Panc1 (cell line): ENCODE data around the gene MADD. TPM values are rescaled to one million over a fixed set of nuclear protein-coding genes. Genes with fewer than 3 reads are reported as not detected.

ENCODE experiments used
- ATAC-seq: fragments of 200-7000 bp; cut with Tn5 transposase; 2 replicates; pipeline ENCODE4 v1.9.1; 2020; ENCODE audit warnings: mild to moderate bottlenecking, moderate library complexity
- BruUV-seq: library from RNA; stranded (reverse); fragments of 400-500 nt; replicated peaks from 2 replicates; lab custom pipeline; 2021; lab: Mats Ljungman, UMichigan
- CTCF ChIA-PET: fragments of 300-600 bp; sonication (Branson Sonifier 250); formaldehyde crosslinking; loops from one replicate; lab custom pipeline; 2022; ENCODE audit warnings: antibody characterized with exemption; lab: Charles Lee
- POLR2A ChIA-PET: fragments of 300-600 bp; sonication (Branson Sonifier 250); formaldehyde crosslinking; loops from one replicate; lab custom pipeline; 2022; ENCODE audit warnings: antibody characterized with exemption; lab: Charles Lee
- DNase-seq: peaks from one replicate; pipeline ENCODE4 v3.0.0-alpha.2; 2010; ENCODE audit warnings: low read depth, low spot score
- H3K27ac ChIP-seq: 2 replicates; pipeline ENCODE4 v1.5.1; 2011; ENCODE audit warnings: mild to moderate bottlenecking, low read length, inconsistent platforms
- H3K27me3 ChIP-seq: fragments of 200-500 bp; sonication (Bioruptor generic); 2 replicates; pipeline ENCODE4 v1.6.0; 2014; ENCODE audit warnings: low read length, inconsistent platforms; ENCODE audit not compliant: control insufficient read depth, insufficient read depth
- H3K36me3 ChIP-seq: fragments of 200-500 bp; sonication (Bioruptor generic); 2 replicates; pipeline ENCODE4 v1.5.1; 2014; ENCODE audit warnings: inconsistent platforms, mild to moderate bottlenecking, low read length, moderate library complexity; ENCODE audit not compliant: control insufficient read depth, insufficient read depth
- H3K4me1 ChIP-seq: 2 replicates; pipeline ENCODE4 v1.5.1; 2011; ENCODE audit warnings: inconsistent platforms, mild to moderate bottlenecking, low read length, moderate library complexity; ENCODE audit not compliant: control insufficient read depth, insufficient read depth
- H3K4me3 ChIP-seq, 2 experiments: 2 replicates each; pipeline ENCODE4 v1.5.1; 2011 to 2012; ENCODE audit warnings: low read depth in 2 of 2, low read length in 2 of 2, mild to moderate bottlenecking in 2 of 2, inconsistent platforms in 1 of 2, moderate library complexity in 1 of 2
- H3K9me3 ChIP-seq: fragments of 200-500 bp; sonication (Bioruptor generic); 2 replicates; pipeline ENCODE4 v1.5.1; 2014; ENCODE audit warnings: low read depth, mild to moderate bottlenecking, inconsistent platforms, low read length, moderate library complexity; ENCODE audit not compliant: control insufficient read depth, insufficient read depth
- POLR2AphosphoS5 ChIP-seq: IDR thresholded peaks from 2 replicates; pipeline ENCODE4 v1.6.1; 2012; ENCODE audit warnings: mild to moderate bottlenecking, low read depth, low read length, moderate library complexity
- SIN3A ChIP-seq: IDR thresholded peaks from 2 replicates; pipeline ENCODE4 v1.6.1; 2012; ENCODE audit warnings: low read depth, mild to moderate bottlenecking, low read length, moderate library complexity, borderline replicate concordance; ENCODE audit not compliant: insufficient read depth
- TCF7L2 ChIP-seq: IDR thresholded peaks from 2 replicates; pipeline ENCODE4 v1.6.1; 2011; ENCODE audit warnings: mild to moderate bottlenecking, low read depth, low read length, inconsistent platforms
- in situ Hi-C: cut with HindIII; loops from 2 replicates; pipeline ENCODE4 v1.10.0; 2016; ENCODE audit warnings: low sequenced_read_pairs, low pct_unique_long_range_greater_than_20kb
- intact Hi-C: fragments of 100-400 bp; cut with micrococcal nuclease; formaldehyde crosslinking; loops from one replicate; pipeline ENCODE4 v1.10.0; 2022; ENCODE audit not compliant: unreplicated experiment
- total RNA-seq: library from RNA; stranded (reverse); gene quantifications from one replicate; pipeline ENCODE4 v1.2.1, GENCODE V29; 2021; ENCODE audit not compliant: unreplicated experiment
- TF ChIP-seq, protein P1 (sequence below): fragments of 450-650 bp; IDR thresholded peaks from 2 replicates; pipeline ENCODE4 v1.5.1; 2017; ENCODE audit warnings: mild to moderate bottlenecking
- TF ChIP-seq, protein P2 (sequence below), 2 experiments: IDR thresholded peaks; 2 replicates each; pipeline ENCODE4 v1.6.1; 2011 to 2012; ENCODE audit warnings: low read depth in 2 of 2, control low read depth in 1 of 2, low read length in 1 of 2, mild to moderate bottlenecking in 1 of 2, moderate library complexity in 1 of 2; ENCODE audit not compliant: insufficient read depth in 1 of 2

The MADD gene
- total RNA-seq, 1 experiment from 2014 or later = 51.1 TPM

DNA sequence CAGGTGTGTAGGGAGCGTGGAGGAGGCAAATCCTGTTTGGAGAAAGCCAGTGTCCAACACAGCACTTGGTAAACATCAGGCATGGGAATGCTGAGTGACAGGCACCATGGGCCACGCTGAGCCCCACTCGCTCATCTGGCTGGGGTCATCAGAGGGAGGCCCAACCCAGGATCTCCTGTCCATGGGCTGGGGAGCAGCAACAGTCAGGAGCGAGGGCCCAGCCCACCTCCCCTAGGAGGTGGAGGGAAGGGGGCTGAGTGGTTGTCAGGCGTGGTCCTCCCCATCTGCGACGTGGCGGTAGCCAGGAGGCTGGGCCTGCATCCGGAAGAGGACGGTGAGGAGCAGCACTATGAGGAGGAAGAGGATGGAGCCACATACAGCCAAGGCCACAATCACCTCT lies 30.1 kb upstream of the MADD start:
- Histone ChIP-seq H3K27me3 (no peaks in the 10 kb centered on the region), H3K4me3 (no peak overlapping the region), H3K36me3 (no peaks in the 10 kb centered on the region), H3K9me3 (no peaks in the 10 kb centered on the region), H3K27ac (no peak overlapping the region), H3K4me1 (peaks cover 12% of the 10 kb centered on the region)
- DNase-seq = no peak
- intact Hi-C loops = no loop called here
- BruUV-seq = no TSS peak
- TF ChIP-seq TCF7L2 (no peak), SIN3A (no peak), POLR2AphosphoS5 (no peak)
- TF ChIP-seq, protein P1, sequence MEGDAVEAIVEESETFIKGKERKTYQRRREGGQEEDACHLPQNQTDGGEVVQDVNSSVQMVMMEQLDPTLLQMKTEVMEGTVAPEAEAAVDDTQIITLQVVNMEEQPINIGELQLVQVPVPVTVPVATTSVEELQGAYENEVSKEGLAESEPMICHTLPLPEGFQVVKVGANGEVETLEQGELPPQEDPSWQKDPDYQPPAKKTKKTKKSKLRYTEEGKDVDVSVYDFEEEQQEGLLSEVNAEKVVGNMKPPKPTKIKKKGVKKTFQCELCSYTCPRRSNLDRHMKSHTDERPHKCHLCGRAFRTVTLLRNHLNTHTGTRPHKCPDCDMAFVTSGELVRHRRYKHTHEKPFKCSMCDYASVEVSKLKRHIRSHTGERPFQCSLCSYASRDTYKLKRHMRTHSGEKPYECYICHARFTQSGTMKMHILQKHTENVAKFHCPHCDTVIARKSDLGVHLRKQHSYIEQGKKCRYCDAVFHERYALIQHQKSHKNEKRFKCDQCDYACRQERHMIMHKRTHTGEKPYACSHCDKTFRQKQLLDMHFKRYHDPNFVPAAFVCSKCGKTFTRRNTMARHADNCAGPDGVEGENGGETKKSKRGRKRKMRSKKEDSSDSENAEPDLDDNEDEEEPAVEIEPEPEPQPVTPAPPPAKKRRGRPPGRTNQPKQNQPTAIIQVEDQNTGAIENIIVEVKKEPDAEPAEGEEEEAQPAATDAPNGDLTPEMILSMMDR = no peak
- TF ChIP-seq, protein P2, sequence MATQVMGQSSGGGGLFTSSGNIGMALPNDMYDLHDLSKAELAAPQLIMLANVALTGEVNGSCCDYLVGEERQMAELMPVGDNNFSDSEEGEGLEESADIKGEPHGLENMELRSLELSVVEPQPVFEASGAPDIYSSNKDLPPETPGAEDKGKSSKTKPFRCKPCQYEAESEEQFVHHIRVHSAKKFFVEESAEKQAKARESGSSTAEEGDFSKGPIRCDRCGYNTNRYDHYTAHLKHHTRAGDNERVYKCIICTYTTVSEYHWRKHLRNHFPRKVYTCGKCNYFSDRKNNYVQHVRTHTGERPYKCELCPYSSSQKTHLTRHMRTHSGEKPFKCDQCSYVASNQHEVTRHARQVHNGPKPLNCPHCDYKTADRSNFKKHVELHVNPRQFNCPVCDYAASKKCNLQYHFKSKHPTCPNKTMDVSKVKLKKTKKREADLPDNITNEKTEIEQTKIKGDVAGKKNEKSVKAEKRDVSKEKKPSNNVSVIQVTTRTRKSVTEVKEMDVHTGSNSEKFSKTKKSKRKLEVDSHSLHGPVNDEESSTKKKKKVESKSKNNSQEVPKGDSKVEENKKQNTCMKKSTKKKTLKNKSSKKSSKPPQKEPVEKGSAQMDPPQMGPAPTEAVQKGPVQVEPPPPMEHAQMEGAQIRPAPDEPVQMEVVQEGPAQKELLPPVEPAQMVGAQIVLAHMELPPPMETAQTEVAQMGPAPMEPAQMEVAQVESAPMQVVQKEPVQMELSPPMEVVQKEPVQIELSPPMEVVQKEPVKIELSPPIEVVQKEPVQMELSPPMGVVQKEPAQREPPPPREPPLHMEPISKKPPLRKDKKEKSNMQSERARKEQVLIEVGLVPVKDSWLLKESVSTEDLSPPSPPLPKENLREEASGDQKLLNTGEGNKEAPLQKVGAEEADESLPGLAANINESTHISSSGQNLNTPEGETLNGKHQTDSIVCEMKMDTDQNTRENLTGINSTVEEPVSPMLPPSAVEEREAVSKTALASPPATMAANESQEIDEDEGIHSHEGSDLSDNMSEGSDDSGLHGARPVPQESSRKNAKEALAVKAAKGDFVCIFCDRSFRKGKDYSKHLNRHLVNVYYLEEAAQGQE (IDR thresholded peaks at IDR 0.05; ENCODE audit: insufficient read depth in 1 of 2, low read depth in 2 of 2, low read length in 1 of 2) = no peak
- no peak for ATAC-seq
- POLR2A ChIA-PET = no interaction called here
- in situ Hi-C loops = no loop called here
- CTCF ChIA-PET = no interaction called here

DNA sequence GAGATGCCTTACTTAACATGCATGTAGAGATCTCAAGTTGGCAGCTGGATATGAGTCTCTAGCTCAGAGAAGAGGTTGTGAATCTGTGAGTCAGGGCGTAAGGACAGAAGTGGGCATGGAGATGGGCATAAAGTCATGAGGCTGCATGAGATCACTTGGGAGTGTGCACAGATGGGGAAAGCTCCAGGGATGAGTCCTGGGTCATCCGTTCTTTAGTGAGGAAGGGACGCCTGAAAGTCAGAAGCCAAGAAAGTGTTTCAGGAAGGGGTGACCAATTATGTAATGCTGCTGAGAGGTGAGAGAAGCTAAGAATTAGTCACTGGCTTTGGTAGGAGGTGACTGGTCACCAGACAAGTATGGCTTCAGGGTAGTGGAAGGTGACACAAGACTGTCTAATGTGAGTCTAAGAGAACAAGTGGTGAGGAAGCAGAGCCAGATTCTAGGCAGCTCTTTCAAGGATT lies 28.1 kb upstream of the MADD start:
- peak; percentile 27; the same call in 1 of the 2 replicates for ATAC-seq
- no peaks in the 10 kb centered on the region for H3K27me3 ChIP-seq
- peak; percentile 25 for DNase-seq
- ChIA-PET POLR2A (no interaction called here), CTCF (interaction anchor here (0.7 kb wide), 1 partner anchor 113 kb away, joined by 3 read pairs; no protein-coding TSS in a partner anchor)
- no TSS peak for BruUV-seq
- in situ Hi-C loops = no loop called here
- H3K36me3 ChIP-seq = no peaks in the 10 kb centered on the region
- no peaks in the 10 kb centered on the region for H3K9me3 ChIP-seq
- 0 out of 2 replicates have a peak, but pooled peaks have one; percentile 25 for TF ChIP-seq POLR2AphosphoS5
- no peak for TF ChIP-seq SIN3A
- TF ChIP-seq, protein P2 (IDR thresholded peaks at IDR 0.05; ENCODE audit: insufficient read depth in 1 of 2, low read depth in 2 of 2, low read length in 1 of 2) = no peak
- no peak for TF ChIP-seq TCF7L2
- no peak overlapping the region for H3K27ac ChIP-seq
- intact Hi-C loops = no loop called here
- H3K4me1 ChIP-seq = no peaks in the 10 kb centered on the region
- H3K4me3 ChIP-seq = no peak overlapping the region
